WTC11 (cell line): ENCODE data around the gene ELFN1. TPM values are rescaled to one million over a fixed set of nuclear protein-coding genes. Genes with fewer than 3 reads are reported as not detected.

Experiments used
- ATAC-seq: fragments of 200-7000 bp; cut with Tn5 transposase; 2 replicates; pipeline ENCODE4 v1.10.0; 2021; ENCODE audit warnings: mild to moderate bottlenecking, moderate library complexity
- CTCF ChIA-PET: fragments of 300-600 bp; sonication (Branson Sonifier 250); formaldehyde crosslinking; loops from one replicate; lab custom pipeline; 2021; ENCODE audit warnings: antibody characterized with exemption; lab: Charles Lee
- POLR2A ChIA-PET: fragments of 350-600 bp; sonication (Branson Sonifier 250); formaldehyde crosslinking; loops from one replicate; lab custom pipeline; 2021; ENCODE audit warnings: antibody characterized with exemption; lab: Charles Lee
- DNase-seq: peaks from one replicate; pipeline ENCODE4 v3.0.0; 2021; ENCODE audit warnings: low spot score
- H3K27ac Mint-ChIP-seq: 2 replicates; pipeline ENCODE4 v1.8.0; 2021; ENCODE audit warnings: mixed read lengths
- H3K27me3 Mint-ChIP-seq: 2 replicates; pipeline ENCODE4 v1.8.0; 2021; ENCODE audit warnings: low read depth, mild to moderate bottlenecking, moderate library complexity, mixed read lengths
- H3K36me3 Mint-ChIP-seq: 2 replicates; pipeline ENCODE4 v1.8.0; 2021; ENCODE audit warnings: mixed read lengths
- H3K4me1 Mint-ChIP-seq: 2 replicates; pipeline ENCODE4 v1.8.0; 2022; ENCODE audit warnings: mixed read lengths
- H3K4me3 Mint-ChIP-seq: 2 replicates; pipeline ENCODE4 v1.8.0; 2021; ENCODE audit warnings: mild to moderate bottlenecking, moderate library complexity, mixed read lengths
- H3K9me3 Mint-ChIP-seq: 2 replicates; pipeline ENCODE4 v1.8.0; 2021; ENCODE audit warnings: mixed read lengths
- ATF1 ChIP-seq: sonication (generic); formaldehyde crosslinking; IDR thresholded peaks from 2 replicates; pipeline ENCODE4 v1.8.1; 2023; ENCODE audit warnings: mild to moderate bottlenecking, moderate library complexity, missing genetic modification reagents
- E2F1 ChIP-seq: sonication (generic); formaldehyde crosslinking; IDR thresholded peaks from 2 replicates; pipeline ENCODE4 v1.8.0; 2022; ENCODE audit warnings: mild to moderate bottlenecking, missing genetic modification reagents
- E2F5 ChIP-seq: sonication (generic); formaldehyde crosslinking; IDR thresholded peaks from 2 replicates; pipeline ENCODE4 v1.8.1; 2022; ENCODE audit warnings: mild to moderate bottlenecking, moderate library complexity, missing genetic modification reagents
- EMX1 ChIP-seq: fragments of 250-450 bp; sonication (Bioruptor Pico); IDR thresholded peaks from 2 replicates; pipeline ENCODE4 v1.8.0; 2021; ENCODE audit warnings: mild to moderate bottlenecking
- FOXP1 ChIP-seq: sonication (generic); formaldehyde crosslinking; IDR thresholded peaks from 2 replicates; pipeline ENCODE4 v1.8.0; 2022; ENCODE audit warnings: missing genetic modification reagents, mild to moderate bottlenecking, moderate library complexity, borderline replicate concordance
- GABPB1 ChIP-seq: sonication (generic); formaldehyde crosslinking; IDR thresholded peaks from 2 replicates; pipeline ENCODE4 v1.8.1; 2023; ENCODE audit warnings: mild to moderate bottlenecking, missing genetic modification reagents
- HMGXB4 ChIP-seq: sonication (generic); formaldehyde crosslinking; IDR thresholded peaks from 2 replicates; pipeline ENCODE4 v1.8.1; 2023; ENCODE audit warnings: mild to moderate bottlenecking, moderate library complexity, missing genetic modification reagents
- IRF1 ChIP-seq: sonication (generic); formaldehyde crosslinking; IDR thresholded peaks from 2 replicates; pipeline ENCODE4 v1.8.0; 2023; ENCODE audit warnings: missing genetic modification reagents
- JUN ChIP-seq: sonication (generic); formaldehyde crosslinking; IDR thresholded peaks from 2 replicates; pipeline ENCODE4 v1.8.0; 2023; ENCODE audit warnings: mild to moderate bottlenecking, missing genetic modification reagents
- MAX ChIP-seq: sonication (generic); formaldehyde crosslinking; IDR thresholded peaks from 2 replicates; pipeline ENCODE4 v1.8.0; 2022; ENCODE audit warnings: mild to moderate bottlenecking, missing genetic modification reagents
- NFATC4 ChIP-seq: fragments of 250-450 bp; sonication (Bioruptor Pico); IDR thresholded peaks from 2 replicates; pipeline ENCODE4 v1.9.0; 2021; ENCODE audit warnings: mild to moderate bottlenecking
- SMAD3 ChIP-seq: sonication (generic); formaldehyde crosslinking; IDR thresholded peaks from 2 replicates; pipeline ENCODE4 v1.8.0; 2022; ENCODE audit warnings: missing genetic modification reagents, mild to moderate bottlenecking, borderline replicate concordance
- SMAD4 ChIP-seq: sonication (generic); formaldehyde crosslinking; IDR thresholded peaks from 2 replicates; pipeline ENCODE4 v1.8.0; 2022; ENCODE audit warnings: mild to moderate bottlenecking, missing genetic modification reagents
- SOX15 ChIP-seq: fragments of 250-450 bp; sonication (Bioruptor Pico); IDR thresholded peaks from 2 replicates; pipeline ENCODE4 v1.9.0; 2021; ENCODE audit warnings: mild to moderate bottlenecking
- STAT6 ChIP-seq: sonication (generic); formaldehyde crosslinking; conservative IDR thresholded peaks from 2 replicates; pipeline ENCODE4 v1.8.1; 2023; ENCODE audit warnings: mild to moderate bottlenecking, low read depth, missing genetic modification reagents, moderate library complexity
- TCF7 ChIP-seq: sonication (generic); formaldehyde crosslinking; IDR thresholded peaks from 2 replicates; pipeline ENCODE4 v1.8.0; 2022; ENCODE audit warnings: mild to moderate bottlenecking, low read depth, missing genetic modification reagents, moderate library complexity
- ZBTB21 ChIP-seq: sonication (generic); formaldehyde crosslinking; IDR thresholded peaks from 2 replicates; pipeline ENCODE4 v1.8.1; 2023; ENCODE audit warnings: mild to moderate bottlenecking, missing genetic modification reagents, borderline replicate concordance
- ZBTB43 ChIP-seq: sonication (generic); formaldehyde crosslinking; IDR thresholded peaks from 2 replicates; pipeline ENCODE4 v1.8.1; 2023; ENCODE audit warnings: mild to moderate bottlenecking, missing genetic modification reagents
- ZNF396 ChIP-seq: fragments of 250-450 bp; sonication (Bioruptor Pico); IDR thresholded peaks from 2 replicates; pipeline ENCODE4 v1.8.0; 2021; ENCODE audit warnings: mild to moderate bottlenecking, moderate library complexity, borderline replicate concordance
- ZNF671 ChIP-seq: fragments of 250-450 bp; sonication (Bioruptor Pico); IDR thresholded peaks from 2 replicates; pipeline ENCODE4 v1.8.0; 2021; ENCODE audit warnings: mild to moderate bottlenecking
- ZSCAN18 ChIP-seq: fragments of 250-450 bp; sonication (Bioruptor Pico); IDR thresholded peaks from 2 replicates; pipeline ENCODE4 v2.1.2; 2022; ENCODE audit warnings: mild to moderate bottlenecking, moderate library complexity
- total RNA-seq: library from RNA; stranded (reverse); gene quantifications from 3 replicates; pipeline ENCODE4 v1.2.3, GENCODE V29; 2021

ELFN1 gene
- total RNA-seq, 1 experiment from 2014 or later = 4.6 TPM

GRCh38 chr7:1631678-1632077 is 38.4 kb upstream of the ELFN1 start:
- Mint-ChIP-seq H3K27ac (no peak overlapping the region), H3K4me3 (no peak overlapping the region), H3K4me1 (peaks cover 3% of the 10 kb centered on the region; the same call in 1 of the 2 replicates), H3K9me3 (peaks cover 36% of the 10 kb centered on the region), H3K36me3 (no peaks in the 10 kb centered on the region; the same call in 1 of the 2 replicates), H3K27me3 (peaks cover 5% of the 10 kb centered on the region)
- peak; percentile 4 for DNase-seq
- TF ChIP-seq IRF1 (CRISPR knock-in tag) = no peak
- TF ChIP-seq SMAD3 (CRISPR knock-in tag) = no peak
- no peak for TF ChIP-seq TCF7 (CRISPR knock-in tag)
- no peak for TF ChIP-seq SOX15 (CRISPR knock-in tag)
- no peak for TF ChIP-seq ZBTB21 (CRISPR knock-in tag)
- no peak for TF ChIP-seq MAX (CRISPR knock-in tag)
- TF ChIP-seq ZBTB43 = no peak
- TF ChIP-seq NFATC4 (CRISPR knock-in tag) = no peak
- TF ChIP-seq EMX1 (CRISPR knock-in tag) = no peak
- no peak for TF ChIP-seq HMGXB4 (CRISPR knock-in tag)
- no peak for TF ChIP-seq ZNF396 (CRISPR knock-in tag)
- TF ChIP-seq GABPB1 (CRISPR knock-in tag) = no peak
- no peak for TF ChIP-seq E2F5
- no peak for TF ChIP-seq ZNF671 (CRISPR knock-in tag)
- TF ChIP-seq ATF1 (CRISPR knock-in tag) = no peak
- no peak for TF ChIP-seq ZSCAN18 (CRISPR knock-in tag)
- ChIA-PET CTCF (no interaction called here), POLR2A (no interaction called here)
- no peak for ATAC-seq

GRCh38 chr7:1632506-1632905 is 37.6 kb upstream of the ELFN1 start:
- TF ChIP-seq STAT6 (CRISPR knock-in tag) (no peak), ZBTB43 (no peak), FOXP1 (no peak), SMAD4 (no peak), E2F1 (CRISPR knock-in tag) (no peak), JUN (CRISPR knock-in tag) (no peak)
- H3K36me3 Mint-ChIP-seq = peaks cover 7% of the 10 kb centered on the region
- DNase-seq (peak; percentile 4), ATAC-seq (no peak)
- ChIA-PET POLR2A (no interaction called here), CTCF (no interaction called here)
- H3K4me1 Mint-ChIP-seq = peaks cover 3% of the 10 kb centered on the region; the same call in 1 of the 2 replicates
- H3K27me3 Mint-ChIP-seq = peaks cover 5% of the 10 kb centered on the region; the same call in 1 of the 2 replicates
- no peak overlapping the region for H3K27ac Mint-ChIP-seq
- no peak overlapping the region for H3K4me3 Mint-ChIP-seq
- peaks cover 38% of the 10 kb centered on the region for H3K9me3 Mint-ChIP-seq
